Small intestine (tissue), 7 donors: ENCODE data around the gene KLHL33. TPM values are rescaled to one million over a fixed set of nuclear protein-coding genes. Genes with fewer than 3 reads are reported as not detected.
A peak's percentile ranks its signal among the peaks of the same experiment; 100 is the strongest.

Experiments
- DNase-seq, 2 donors: peaks; one replicate each; pipeline versions ENCODE4 v3.0.0 to v3.0.0-alpha.2; 2013
- FAIRE-seq: peaks from 2 replicates; lab custom pipeline; 2012; peaks lifted over from hg19 to GRCh38; lab: Jason Lieb, UNC
- H3K27ac ChIP-seq, 3 donors: one replicate each; pipeline ENCODE4 v1.5.1; 2013; ENCODE audit warnings: low read length in 2 of 3, mild to moderate bottlenecking in 2 of 3, control low read depth in 1 of 3, inconsistent platforms in 1 of 3, low read depth in 1 of 3, moderate library complexity in 1 of 3
- H3K27me3 ChIP-seq, 3 donors: one replicate each; pipeline ENCODE4 v1.6.1; 2013; ENCODE audit warnings: low read length in 3 of 3, inconsistent platforms in 1 of 3; ENCODE audit not compliant: control insufficient read depth in 3 of 3, insufficient read depth in 3 of 3
- H3K36me3 ChIP-seq, 3 donors: one replicate each; pipeline ENCODE4 v1.6.1; 2013; ENCODE audit warnings: low read length in 3 of 3, inconsistent platforms in 1 of 3, low read depth in 1 of 3, mild to moderate bottlenecking in 1 of 3, moderate library complexity in 1 of 3; ENCODE audit not compliant: control insufficient read depth in 3 of 3, insufficient read depth in 2 of 3
- H3K4me1 ChIP-seq, 3 donors: one replicate each; pipeline ENCODE4 v1.6.1; 2013; ENCODE audit warnings: low read length in 2 of 3, inconsistent platforms in 1 of 3, low read depth in 1 of 3, mild to moderate bottlenecking in 1 of 3, moderate library complexity in 1 of 3; ENCODE audit not compliant: control insufficient read depth in 3 of 3, insufficient read depth in 2 of 3
- H3K4me3 ChIP-seq, 3 donors: one replicate each; pipeline ENCODE4 v1.5.1; 2013; ENCODE audit warnings: low read length in 3 of 3, control low read depth in 1 of 3, inconsistent platforms in 1 of 3, low read depth in 1 of 3, mild to moderate bottlenecking in 1 of 3, moderate library complexity in 1 of 3
- H3K9me3 ChIP-seq, 2 donors: one replicate each; pipeline ENCODE4 v1.6.1; 2013; ENCODE audit warnings: low read depth in 1 of 2, low read length in 1 of 2; ENCODE audit not compliant: control insufficient read depth in 2 of 2, insufficient read depth in 1 of 2
- WGBS, 3 donors: extraction: QIAGEN DNeasy Blood & Tissue Kit; methylation state at CpG; one replicate each; pipeline ENCODE4 v1.1.7; 2013; 5-methylcytosine and 5-hydroxymethylcytosine counted together
- polyA plus RNA-seq, 4 donors: library from polyadenylated mRNA; stranded (reverse) in 3 of 4; unstranded in 1 of 4; fragments of 200-250 nt in 3 of 4; fragments of 120-200 nt in 1 of 4; gene quantifications; one replicate each; pipeline versions ENCODE4 v1.2.1 to v1.2.3, GENCODE V29; 2013
- donor health status: healthy with polysubstance abuse.
- donor health status: control.
- donor health status: control.
- donor health status: Bipolar disorder and iron deficiency.
- donor health status: healthy.

The KLHL33 gene
- polyA plus RNA-seq, 4 donors: under 0.01 to 0.37 (median 0.07) TPM; not detected in 1

- no peak overlapping the region for H3K4me3 ChIP-seq
- no peak overlapping the region for H3K27ac ChIP-seq
- DNase-seq (no peak), FAIRE-seq (no peak)
- H3K9me3 ChIP-seq: peaks cover 0 to 8% of the 10 kb centered on the region in 2 donors
- WGBS, 3 donors: 86 to 88% (median 86%) methylated on average over 5 of the region's 5 CpGs
- H3K36me3 ChIP-seq: peaks cover 0 to 2% (median 0%) of the 10 kb centered on the region in 3 donors
- H3K27me3 ChIP-seq: peaks cover 0 to 6% (median 0%) of the 10 kb centered on the region in 3 donors
- peaks cover 0 to 11% (median 0%) of the 10 kb centered on the region in 3 donors for H3K4me1 ChIP-seq
Observed at GRCh38 chr14:20440465-20440864, 4.5 kb upstream of the KLHL33 start.

GRCh38 chr14:20438664-20439063 lies 2.7 kb upstream of the KLHL33 start:
- Histone ChIP-seq H3K9me3 (peaks cover 0 to 8% of the 10 kb centered on the region in 2 donors), H3K4me3 (no peak overlapping the region), H3K27me3 (peaks cover 0 to 14% (median 0%) of the 10 kb centered on the region in 3 donors), H3K4me1 (peaks cover 0 to 18% (median 0%) of the 10 kb centered on the region in 3 donors), H3K36me3 (peaks cover 0 to 2% (median 0%) of the 10 kb centered on the region in 3 donors), H3K27ac (no peak overlapping the region)
- DNase-seq: no peak
- FAIRE-seq: no peak
- WGBS, 3 donors: 88 to 95% (median 92%) methylated on average over 7 of the region's 7 CpGs

- 95 to 96% (median 95%) methylated on average over 4 of the region's 4 CpGs for WGBS, 3 donors
- H3K36me3 ChIP-seq: no peaks in the 10 kb centered on the region
Observed at GRCh38 chr14:20436363-20436755, 393 bp upstream of the KLHL33 start.

GRCh38 chr14:20434701-20435581 lies 1.0 kb downstream of the KLHL33 start:
- H3K27ac ChIP-seq: peak overlapping the region in 1 of 3 donors; percentile 3
- H3K4me1 ChIP-seq: peaks cover 0 to 8% (median 4%) of the 10 kb centered on the region in 3 donors
- H3K36me3 ChIP-seq: no peaks in the 10 kb centered on the region
- H3K9me3 ChIP-seq: no peaks in the 10 kb centered on the region
- peak overlapping the region in 2 of 3 donors; percentile 1 to 31 for H3K4me3 ChIP-seq
- 41 to 57% (median 52%) methylated on average over 37 to 44 of the region's 44 CpGs for WGBS, 3 donors
- FAIRE-seq (no peak), DNase-seq (peak in 1 of 2 donors; percentile 39)
- H3K27me3 ChIP-seq: peaks cover 0 to 14% (median 0%) of the 10 kb centered on the region in 3 donors

More at GRCh38 chr14:20436363-20436755, 393 bp upstream of the KLHL33 start:
- no peak overlapping the region for H3K4me3 ChIP-seq
- H3K9me3 ChIP-seq: no peaks in the 10 kb centered on the region
- no peak overlapping the region for H3K27ac ChIP-seq
- DNase-seq (no peak), FAIRE-seq (no peak)
- peaks cover 0 to 14% (median 0%) of the 10 kb centered on the region in 3 donors for H3K27me3 ChIP-seq
- H3K4me1 ChIP-seq: peaks cover 0 to 12% (median 0%) of the 10 kb centered on the region in 3 donors

- WGBS, 3 donors: 58 to 80% (median 59%) methylated on average over 30 of the region's 30 CpGs
- no peak overlapping the region for H3K4me3 ChIP-seq
- DNase-seq: peak in 1 of 2 donors; percentile 24
- H3K4me1 ChIP-seq: peaks cover 5 to 18% (median 7%) of the 10 kb centered on the region in 3 donors
- no peak for FAIRE-seq
- H3K36me3 ChIP-seq: no peaks in the 10 kb centered on the region
- H3K9me3 ChIP-seq: no peaks in the 10 kb centered on the region
- H3K27ac ChIP-seq: no peak overlapping the region
- peaks cover 0 to 5% (median 0%) of the 10 kb centered on the region in 3 donors for H3K27me3 ChIP-seq
Observed at GRCh38 chr14:20429801-20430669, 5.9 kb downstream of the KLHL33 start.

- DNase-seq (no peak), FAIRE-seq (no peak)
- H3K36me3 ChIP-seq: no peaks in the 10 kb centered on the region
- H3K9me3 ChIP-seq: no peaks in the 10 kb centered on the region
- no peak overlapping the region for H3K4me3 ChIP-seq
- no peaks in the 10 kb centered on the region for H3K27me3 ChIP-seq
- 49 to 60% (median 50%) methylated on average over 5 of the region's 5 CpGs for WGBS, 3 donors
- peaks cover 5 to 20% (median 7%) of the 10 kb centered on the region in 3 donors for H3K4me1 ChIP-seq
- H3K27ac ChIP-seq: no peak overlapping the region
Observed at GRCh38 chr14:20428802-20429201, 7.2 kb downstream of the KLHL33 start.

- H3K4me1 ChIP-seq: peaks cover 5 to 20% (median 7%) of the 10 kb centered on the region in 3 donors
- no peaks in the 10 kb centered on the region for H3K9me3 ChIP-seq
- FAIRE-seq (no peak), DNase-seq (no peak)
- WGBS, 3 donors: 74 to 89% (median 77%) methylated on average over 5 of the region's 5 CpGs
- peak overlapping the region; percentile 28 to 77 (median 74) for H3K27ac ChIP-seq
- H3K27me3 ChIP-seq: no peaks in the 10 kb centered on the region
- no peaks in the 10 kb centered on the region for H3K36me3 ChIP-seq
- H3K4me3 ChIP-seq: peak overlapping the region in 1 of 3 donors; percentile 2
Observed at GRCh38 chr14:20428010-20428365, 8.0 kb downstream of the KLHL33 start.
